ENCODE data around the gene PSMF1. TPM values are rescaled to one million over a fixed set of nuclear protein-coding genes. Genes with fewer than 3 reads are reported as not detected.

Gene PSMF1
- total and polyA plus RNA-seq, 2 of the 13 experiments (the other 11 are each of a cell fraction or from before 2014, with no cell fraction given), result 82.5 to 86.0 TPM

DNA sequence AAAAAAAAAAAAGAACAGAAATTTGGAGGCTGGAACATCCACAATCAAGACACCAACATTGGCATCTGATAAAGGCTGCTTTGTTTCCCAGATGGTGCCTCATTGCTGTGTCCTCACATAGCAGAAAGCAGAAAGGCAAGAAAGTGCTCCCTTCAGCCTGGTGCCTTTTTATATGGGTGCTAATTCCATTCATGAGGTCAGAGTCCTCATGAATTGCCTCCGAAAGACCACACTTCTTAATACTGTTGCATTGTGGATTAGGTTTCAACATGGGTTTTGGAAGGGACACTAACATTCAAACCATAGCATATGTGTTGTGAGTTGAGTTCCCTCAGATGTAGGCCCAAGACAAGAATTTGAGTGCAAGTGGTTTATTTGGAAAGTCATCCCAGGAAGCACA, 76.8 kb downstream of the PSMF1 start:
- POLR2A ChIA-PET, result no interaction called here
- Histone ChIP-seq H4K20me1 (ENCODE audit: insufficient read depth, low read length) (no peaks in the 10 kb centered on the region), H3K9ac (ENCODE audit: insufficient read depth, low read depth, low read length) (no peak overlapping the region), H3K27me3 (ENCODE audit: control insufficient read depth in 1 of 2, insufficient read depth in 2 of 2, low read length in 2 of 2) (peaks cover 0 to 2% of the 10 kb centered on the region in 2 experiments; a peak in 2 of 5 replicates), H3K4me1 (ENCODE audit: insufficient read depth, low read length) (no peaks in the 10 kb centered on the region), H3K27ac (ENCODE audit: extremely low read length, insufficient read depth, low read length) (no peak overlapping the region), H3K4me3 (replicated peaks in 1 of 3; ENCODE audit: insufficient read depth in 1 of 3, low read depth in 2 of 3, low read length in 3 of 3) (no peak overlapping the region), H3K79me2 (ENCODE audit: insufficient read depth, low read length) (no peaks in the 10 kb centered on the region), H3K36me3 (replicated peaks in 1 of 2; ENCODE audit: control insufficient read depth in 1 of 2, insufficient read depth in 2 of 2, low read length in 2 of 2) (no peaks in the 10 kb centered on the region), H2AFZ (ENCODE audit: low read length) (no peak overlapping the region), H3K4me2 (ENCODE audit: low read depth, low read length) (no peak overlapping the region), H3K9me3 (ENCODE audit: low read length) (no peaks in the 10 kb centered on the region)
- ATAC-seq (no peak), FAIRE-seq (no peak), DNase-seq (ENCODE audit: low spot score) (no peak)
- no peak for TF ChIP-seq HDAC2 (CRISPR knock-in tag; IDR thresholded peaks at IDR 0.05)
- no peak for TF ChIP-seq ZNF333 (CRISPR knock-in tag; IDR thresholded peaks at IDR 0.05; ENCODE audit: borderline replicate concordance)
- no peak for TF ChIP-seq GTF2F1 (IDR thresholded peaks at IDR 0.05; ENCODE audit: low read length)
- no peak for TF ChIP-seq NRL (CRISPR knock-in tag; IDR thresholded peaks at IDR 0.05; ENCODE audit: borderline replicate concordance)
- TF ChIP-seq SP2 (CRISPR knock-in tag; IDR thresholded peaks at IDR 0.05), result no peak
- TF ChIP-seq, protein P1, sequence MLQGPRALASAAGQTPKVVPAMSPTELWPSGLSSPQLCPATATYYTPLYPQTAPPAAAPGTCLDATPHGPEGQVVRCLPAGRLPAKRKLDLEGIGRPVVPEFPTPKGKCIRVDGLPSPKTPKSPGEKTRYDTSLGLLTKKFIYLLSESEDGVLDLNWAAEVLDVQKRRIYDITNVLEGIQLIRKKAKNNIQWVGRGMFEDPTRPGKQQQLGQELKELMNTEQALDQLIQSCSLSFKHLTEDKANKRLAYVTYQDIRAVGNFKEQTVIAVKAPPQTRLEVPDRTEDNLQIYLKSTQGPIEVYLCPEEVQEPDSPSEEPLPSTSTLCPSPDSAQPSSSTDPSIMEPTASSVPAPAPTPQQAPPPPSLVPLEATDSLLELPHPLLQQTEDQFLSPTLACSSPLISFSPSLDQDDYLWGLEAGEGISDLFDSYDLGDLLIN (CRISPR knock-in tag; IDR thresholded peaks at IDR 0.05; ENCODE audit: borderline replicate concordance), result no peak
- no peak for TF ChIP-seq GABPB1 (CRISPR knock-in tag; IDR thresholded peaks at IDR 0.05)
- no peak for TF ChIP-seq MYC (CRISPR knock-in tag; IDR thresholded peaks at IDR 0.05; ENCODE audit: borderline replicate concordance)
- TF ChIP-seq GLI4 (CRISPR knock-in tag; IDR thresholded peaks at IDR 0.05; ENCODE audit: borderline replicate concordance), result no peak
- TF ChIP-seq, protein P2, sequence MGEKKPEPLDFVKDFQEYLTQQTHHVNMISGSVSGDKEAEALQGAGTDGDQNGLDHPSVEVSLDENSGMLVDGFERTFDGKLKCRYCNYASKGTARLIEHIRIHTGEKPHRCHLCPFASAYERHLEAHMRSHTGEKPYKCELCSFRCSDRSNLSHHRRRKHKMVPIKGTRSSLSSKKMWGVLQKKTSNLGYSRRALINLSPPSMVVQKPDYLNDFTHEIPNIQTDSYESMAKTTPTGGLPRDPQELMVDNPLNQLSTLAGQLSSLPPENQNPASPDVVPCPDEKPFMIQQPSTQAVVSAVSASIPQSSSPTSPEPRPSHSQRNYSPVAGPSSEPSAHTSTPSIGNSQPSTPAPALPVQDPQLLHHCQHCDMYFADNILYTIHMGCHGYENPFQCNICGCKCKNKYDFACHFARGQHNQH (CRISPR knock-in tag; IDR thresholded peaks at IDR 0.05), result no peak
- no peak for TF ChIP-seq TBX3 (IDR thresholded peaks at IDR 0.05; ENCODE audit: borderline replicate concordance)
- TF ChIP-seq HNRNPUL1 (IDR thresholded peaks at IDR 0.05; ENCODE audit: low read depth, low read length), result no peak
- no peak for TF ChIP-seq ZNF430 (CRISPR knock-in tag; IDR thresholded peaks at IDR 0.05)
- no peak for TF ChIP-seq GZF1 (CRISPR knock-in tag; IDR thresholded peaks at IDR 0.05)
- TF ChIP-seq, protein P3, sequence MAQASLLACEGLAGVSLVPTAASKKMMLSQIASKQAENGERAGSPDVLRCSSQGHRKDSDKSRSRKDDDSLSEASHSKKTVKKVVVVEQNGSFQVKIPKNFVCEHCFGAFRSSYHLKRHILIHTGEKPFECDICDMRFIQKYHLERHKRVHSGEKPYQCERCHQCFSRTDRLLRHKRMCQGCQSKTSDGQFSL (CRISPR knock-in tag; IDR thresholded peaks at IDR 0.05), result no peak
- CTCF ChIA-PET (ENCODE audit: low intra/inter-chr PET ratio, low total read pairs), result no interaction called here
- intact Hi-C loops (cut with micrococcal nuclease; ENCODE audit: unreplicated experiment), result no loop called here
- WGBS (ENCODE audit: low lambda C conversion rate), result 36% methylated on average over 1 of the region's 1 CpG
- BruUV-seq (replicated peaks), result no TSS peak
- in situ Hi-C loops (cut with HindIII; ENCODE audit: extremely low pct_ligation_motif_present, low pct_unique_long_range_greater_than_20kb), result no loop called here
